ENCODE measurements around the gene DPP10.
"Not testable (repeated sequence)": the region's sequence is repeated elsewhere in the genome, so short reads cannot be mapped to it uniquely, and the experiment has no call there.

DPP10 gene

GRCh38 chr2:115034801-115035200 lies 592.4 kb downstream of the DPP10 start:
- no peak for DNase-seq

DNA sequence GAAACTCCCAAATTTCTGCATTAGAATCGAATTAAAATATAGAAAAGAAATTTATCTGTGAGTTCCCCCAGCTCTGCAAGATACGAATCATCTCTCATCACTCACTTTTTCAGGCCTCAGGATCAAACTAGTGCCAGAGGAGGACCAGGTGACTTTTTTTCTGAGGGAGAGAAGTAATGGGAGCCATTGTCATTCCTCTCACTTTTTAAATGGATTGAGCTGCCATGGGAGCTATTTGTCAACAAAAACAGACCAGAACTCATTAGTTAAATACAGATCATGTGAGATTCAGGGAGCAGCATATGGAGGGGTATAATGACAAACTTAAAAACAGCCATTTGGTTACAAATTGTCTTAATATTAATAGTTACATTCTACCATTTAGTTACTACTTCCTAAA lies 594.4 kb downstream of the DPP10 start:
- no peak for DNase-seq

DNA sequence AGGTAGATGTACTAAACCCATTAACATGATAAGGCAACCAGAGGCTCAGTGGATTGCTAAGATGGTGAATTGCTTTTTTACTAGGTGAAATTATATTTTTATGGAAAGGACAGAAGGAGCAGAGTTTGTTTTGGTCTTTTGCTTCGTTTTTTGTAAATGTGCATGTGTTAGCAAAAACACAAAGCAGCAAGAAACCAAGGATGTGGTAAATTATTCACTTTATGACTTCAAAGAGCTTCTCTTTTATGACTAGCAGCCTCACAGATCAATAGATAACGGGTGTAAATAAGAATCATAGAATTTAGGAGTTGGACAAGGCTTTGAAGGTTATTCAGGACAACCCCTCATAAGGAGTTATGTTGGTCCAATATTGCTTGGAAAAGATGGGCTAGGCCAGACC lies 615.0 kb downstream of the DPP10 start:
- no peak for DNase-seq

DNA sequence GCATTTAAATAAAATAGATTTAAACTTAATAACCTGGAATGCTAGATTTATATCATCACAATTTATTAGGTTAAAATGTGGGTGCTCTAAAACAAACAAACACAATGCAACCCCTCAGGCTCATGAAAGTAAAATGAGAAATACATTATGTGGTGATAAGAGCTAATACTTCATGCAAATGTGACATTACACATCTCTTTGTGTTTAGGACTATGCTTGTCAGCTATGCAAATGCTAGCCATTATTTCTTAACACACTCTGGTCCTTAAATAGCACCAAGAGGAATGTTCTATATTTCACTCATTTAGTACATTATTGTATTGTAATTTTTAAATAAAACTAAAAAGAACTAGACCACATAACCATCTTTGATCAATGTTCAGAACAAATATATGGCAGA lies 627.6 kb downstream of the DPP10 start:
- no peak for DNase-seq

DNA sequence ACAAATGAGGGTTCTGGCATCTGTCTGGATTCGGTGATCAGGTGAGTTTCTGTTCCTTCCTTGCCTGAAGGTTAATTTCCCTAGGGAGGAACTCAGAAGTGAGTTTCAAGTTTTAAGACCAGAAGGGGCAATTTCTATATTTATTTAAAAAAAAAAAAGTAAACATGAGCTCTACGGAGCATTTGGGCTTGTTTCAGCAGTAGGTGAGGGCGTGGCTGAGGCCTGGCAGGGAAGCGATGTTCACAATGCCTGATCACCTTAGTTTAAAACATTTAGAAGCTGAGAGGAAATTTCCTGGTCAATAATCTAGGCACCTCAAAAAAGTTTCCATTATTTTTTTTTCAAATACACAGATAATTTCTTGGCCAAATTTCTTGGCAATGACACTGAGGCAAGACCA lies 629.1 kb downstream of the DPP10 start:
- DNase-seq, result no peak

GRCh38 chr2:115075800-115076199 lies 633.4 kb downstream of the DPP10 start:
- no peak for DNase-seq

DNA sequence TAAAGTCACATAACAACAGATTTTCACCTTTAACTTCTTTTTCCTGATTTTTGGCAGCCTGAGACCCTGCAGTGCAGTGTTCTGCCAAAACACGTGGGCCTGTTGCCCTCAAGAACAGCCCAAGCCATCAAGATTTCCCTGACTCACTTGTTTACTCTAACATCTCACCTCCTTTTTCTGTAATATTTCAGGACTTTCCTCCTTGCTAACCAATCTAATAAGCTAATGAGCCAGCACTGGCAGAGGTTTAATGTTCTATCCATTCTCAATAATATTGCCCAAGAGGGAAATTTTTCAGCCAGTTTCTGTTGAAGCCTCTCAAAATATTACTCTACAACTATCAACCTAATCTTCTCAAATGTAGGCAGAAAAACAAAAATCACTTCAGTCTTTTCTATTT lies 635.2 kb downstream of the DPP10 start:
- no peak for DNase-seq

DNA sequence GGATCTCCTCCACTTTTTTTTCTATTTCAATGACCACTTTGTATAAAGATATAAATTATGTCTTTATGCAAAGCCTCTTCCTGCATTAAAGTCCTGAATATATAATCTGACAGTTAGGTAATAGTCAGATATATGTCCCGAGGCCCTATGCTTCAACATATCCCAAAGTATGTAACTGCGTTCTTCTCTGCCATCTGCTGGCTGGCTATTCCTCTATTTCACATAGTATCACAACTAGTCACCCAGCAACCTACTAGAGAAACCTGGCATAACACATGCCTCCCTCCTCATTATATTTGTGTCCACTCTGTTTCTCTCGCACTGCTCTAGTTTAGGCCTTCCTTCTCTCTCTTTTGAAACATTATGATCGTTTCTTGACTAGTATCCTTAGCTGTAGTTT lies 640.8 kb downstream of the DPP10 start:
- DNase-seq, result no peak

- DNase-seq, result no peak
These were observed 641.3 kb downstream of the DPP10 start for GRCh38 chr2:115083711-115084110.

DNA sequence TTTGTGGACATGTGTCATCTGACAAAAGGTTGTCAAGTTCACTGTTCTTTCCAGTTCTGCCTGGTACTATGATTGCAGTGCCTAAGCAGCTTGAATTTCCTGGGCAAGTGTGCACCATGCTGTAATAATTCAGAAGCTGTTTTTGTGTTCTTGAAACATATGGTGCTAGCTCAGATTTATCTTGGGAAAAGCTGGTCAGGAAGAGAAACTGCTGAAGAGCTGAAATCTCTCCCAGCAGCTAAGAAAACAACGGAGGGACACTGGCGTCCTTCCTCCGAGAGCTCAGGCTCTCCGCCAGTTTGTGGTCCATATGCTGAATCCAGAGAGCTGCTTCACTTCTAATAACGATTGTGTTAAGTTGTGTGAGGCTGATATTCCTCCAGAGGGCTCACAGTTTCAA lies 642.0 kb downstream of the DPP10 start:
- no peak for DNase-seq

DNA sequence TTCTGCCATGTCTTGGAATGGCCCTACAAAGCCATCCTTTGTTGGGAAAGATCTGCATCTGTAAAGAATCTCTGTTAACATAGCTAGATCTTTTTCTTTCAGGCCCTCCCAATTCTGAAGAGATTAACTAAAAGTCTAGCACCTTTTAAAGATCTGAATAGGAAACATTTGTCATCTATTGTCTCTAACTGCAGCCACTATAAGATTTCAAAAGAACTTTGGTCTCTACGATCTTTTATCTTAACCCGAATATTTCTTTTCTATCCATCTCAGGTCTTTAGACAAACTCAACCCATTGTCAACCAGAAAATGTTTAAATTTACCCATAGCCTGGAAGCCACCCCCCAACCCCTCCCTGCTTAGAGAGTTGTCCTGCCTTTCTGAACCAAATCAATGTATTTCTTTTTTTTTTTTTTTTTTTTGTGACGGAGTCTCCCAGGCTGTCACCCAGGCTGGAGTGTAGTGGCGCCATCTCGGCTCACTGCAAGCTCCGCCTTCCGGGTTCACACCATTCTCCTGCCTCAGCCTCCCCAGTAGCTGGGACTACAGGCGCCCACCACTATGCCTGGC lies 643.7 kb downstream of the DPP10 start:
- DNase-seq, result not testable (repeated sequence)

DNA sequence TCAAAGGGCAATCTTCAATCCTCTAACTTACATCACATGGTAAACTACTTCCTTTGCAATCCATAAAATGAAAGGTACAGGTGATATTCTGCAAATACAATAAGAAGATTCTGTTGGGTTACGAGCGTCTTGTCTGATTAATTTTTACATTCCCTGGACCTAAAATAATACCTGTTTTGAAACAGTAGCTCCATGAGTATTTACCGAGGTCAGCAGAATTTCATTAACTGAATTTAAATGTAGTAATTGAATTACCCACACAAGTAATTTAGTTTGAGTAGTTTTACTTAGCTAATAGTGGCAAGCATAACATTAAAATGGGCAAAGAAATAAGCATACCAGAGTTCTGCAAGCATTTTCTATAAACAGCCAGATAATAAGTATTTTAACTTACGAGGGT lies 652.0 kb downstream of the DPP10 start:
- no peak for DNase-seq

- DNase-seq, result no peak
These were observed 663.5 kb downstream of the DPP10 start for GRCh38 chr2:115105966-115106365.

DNA sequence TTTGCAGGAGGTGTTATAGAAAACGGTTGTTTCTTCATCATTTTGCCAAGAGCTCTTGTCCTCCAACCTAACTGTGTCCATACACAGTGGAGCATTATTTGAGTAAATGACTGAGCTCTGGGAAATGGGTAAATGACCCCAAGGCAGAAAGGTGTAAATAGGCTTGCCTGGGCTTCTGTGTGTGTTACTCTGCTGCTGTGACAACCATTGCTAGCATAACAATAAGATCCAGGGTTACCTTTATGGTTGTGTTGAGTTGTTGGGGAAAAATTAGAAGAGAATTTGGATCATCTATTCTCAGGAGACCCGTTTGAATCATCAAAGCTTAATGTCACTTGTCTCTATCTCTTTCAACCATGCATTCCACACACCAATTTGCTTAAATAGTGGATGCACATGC lies 672.7 kb downstream of the DPP10 start:
- no peak for DNase-seq

GRCh38 chr2:115118306-115118705 lies 675.9 kb downstream of the DPP10 start:
- DNase-seq, result no peak

DNA sequence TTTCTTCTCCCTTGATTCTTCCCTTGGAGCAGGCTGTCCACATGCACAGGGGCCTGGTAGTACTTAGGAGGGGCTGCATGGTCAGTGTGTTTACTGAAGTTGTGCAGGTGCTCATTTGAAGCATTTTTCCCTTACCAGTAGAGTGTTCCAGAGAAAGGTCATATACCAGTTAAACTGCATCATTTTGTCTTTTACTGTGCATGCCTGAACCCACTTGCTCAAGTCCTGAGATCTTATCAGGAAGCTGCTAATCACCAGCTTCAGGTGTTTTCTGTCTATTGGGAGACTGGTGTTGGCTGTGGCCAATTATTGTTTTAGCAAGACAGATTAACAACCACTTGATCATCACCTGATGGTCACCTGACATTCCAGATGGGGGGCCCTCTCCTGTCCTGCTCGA lies 676.6 kb downstream of the DPP10 start:
- no peak for DNase-seq

- no peak for DNase-seq
These were observed 680.3 kb downstream of the DPP10 start for GRCh38 chr2:115122701-115123100.

GRCh38 chr2:115124817-115125216 lies 682.4 kb downstream of the DPP10 start:
- no peak for DNase-seq

- DNase-seq, result no peak
These were observed 687.1 kb downstream of the DPP10 start for GRCh38 chr2:115129536-115129935.

DNA sequence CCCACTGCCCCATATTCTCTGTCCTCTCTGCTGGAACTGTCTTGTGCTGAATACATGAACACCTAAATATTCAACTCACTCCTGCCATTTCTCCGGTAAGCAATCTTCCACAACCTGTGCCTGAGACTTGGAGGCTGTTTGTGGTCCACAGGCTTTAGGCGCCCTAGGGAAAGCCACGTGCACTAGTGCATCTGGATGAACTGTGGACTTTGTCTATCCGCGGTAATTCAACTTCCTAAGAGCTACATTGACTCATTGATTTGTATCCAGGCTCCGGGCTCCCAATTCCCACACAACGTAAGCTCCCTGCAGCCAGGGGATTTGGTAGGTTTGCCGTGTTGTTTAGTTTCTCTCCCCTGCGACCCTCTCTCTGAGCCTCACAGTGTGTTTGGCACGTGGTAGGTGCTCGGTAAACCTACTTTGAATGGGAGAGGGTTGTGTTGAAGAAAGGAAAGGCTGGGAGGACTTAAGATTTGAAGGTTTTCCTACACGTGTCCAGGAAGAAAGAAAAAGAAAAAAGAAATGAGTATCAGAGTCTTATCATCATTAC lies 718.2 kb downstream of the DPP10 start:
- DNase-seq, result no peak

DNA sequence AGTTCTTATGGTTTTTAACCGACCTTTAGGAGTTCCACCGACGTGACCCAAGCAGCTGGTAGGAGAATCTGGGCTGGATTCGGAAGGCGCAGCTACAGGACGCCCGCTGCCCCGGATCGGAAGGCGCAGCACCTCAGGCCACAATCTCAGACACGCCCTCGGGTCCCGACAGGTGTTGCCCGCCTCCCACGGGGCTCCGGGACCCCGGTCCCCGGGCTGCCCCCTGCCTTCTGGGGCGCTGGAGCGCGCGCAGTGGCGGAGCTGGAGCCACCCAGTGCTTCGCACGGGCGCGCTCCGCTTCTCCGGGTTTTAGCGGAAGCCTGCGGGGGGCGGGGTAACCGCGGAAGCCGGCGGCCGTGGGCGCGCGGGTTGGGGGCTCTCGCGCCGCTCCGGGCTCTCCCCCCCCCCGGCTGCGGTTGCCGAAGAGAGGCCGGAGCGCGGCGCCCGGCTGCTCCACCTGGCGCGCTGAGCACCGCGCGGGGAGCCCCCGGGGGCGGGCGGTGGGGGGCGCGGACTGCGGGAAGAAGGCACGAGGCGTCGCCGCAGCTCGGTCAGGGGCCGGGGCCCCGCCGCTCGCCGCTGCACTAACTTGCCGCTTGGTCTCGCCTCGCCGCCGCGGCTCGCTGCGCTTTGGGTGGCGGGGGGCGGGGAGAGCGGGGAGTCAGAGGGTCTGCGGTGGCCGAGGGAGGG lies 718.8 kb downstream of the DPP10 start:
- no peak for DNase-seq

DNA sequence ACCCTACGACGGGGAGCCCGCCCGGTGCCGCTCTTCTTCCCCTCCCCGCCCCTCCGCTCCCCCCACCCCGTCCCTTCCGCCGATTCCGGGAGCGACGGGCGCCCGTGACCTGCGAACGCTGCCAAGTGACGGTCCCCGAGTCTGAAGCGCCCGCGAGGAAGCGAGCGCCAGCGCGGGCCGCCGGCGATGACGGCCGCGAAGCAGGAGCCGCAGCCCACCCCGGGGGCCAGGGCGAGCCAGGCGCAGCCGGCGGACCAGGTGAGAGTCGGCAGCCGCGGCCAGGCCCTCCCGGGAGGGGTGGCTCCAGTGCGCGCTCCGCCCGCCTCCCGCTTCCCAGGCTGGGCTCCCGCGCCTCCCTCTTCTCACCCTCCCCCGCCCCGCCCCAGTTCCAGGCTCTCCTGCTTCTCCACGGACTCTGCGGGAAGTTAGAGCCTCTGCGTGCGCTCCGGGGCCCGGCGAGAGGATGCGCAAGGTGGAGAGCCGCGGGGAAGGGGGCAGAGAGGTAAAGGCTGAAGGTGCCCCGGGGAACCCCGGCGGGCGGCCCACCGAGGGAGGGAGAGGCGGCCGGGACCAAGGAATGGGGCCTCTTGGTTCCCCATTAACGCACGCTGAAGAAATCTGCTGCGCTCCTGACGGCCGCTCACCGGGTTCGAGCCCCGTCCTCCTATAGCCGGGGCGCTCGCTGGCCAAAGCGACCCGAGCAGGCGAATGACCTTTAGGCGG lies 719.5 kb downstream of the DPP10 start:
- DNase-seq, result no peak

DNA sequence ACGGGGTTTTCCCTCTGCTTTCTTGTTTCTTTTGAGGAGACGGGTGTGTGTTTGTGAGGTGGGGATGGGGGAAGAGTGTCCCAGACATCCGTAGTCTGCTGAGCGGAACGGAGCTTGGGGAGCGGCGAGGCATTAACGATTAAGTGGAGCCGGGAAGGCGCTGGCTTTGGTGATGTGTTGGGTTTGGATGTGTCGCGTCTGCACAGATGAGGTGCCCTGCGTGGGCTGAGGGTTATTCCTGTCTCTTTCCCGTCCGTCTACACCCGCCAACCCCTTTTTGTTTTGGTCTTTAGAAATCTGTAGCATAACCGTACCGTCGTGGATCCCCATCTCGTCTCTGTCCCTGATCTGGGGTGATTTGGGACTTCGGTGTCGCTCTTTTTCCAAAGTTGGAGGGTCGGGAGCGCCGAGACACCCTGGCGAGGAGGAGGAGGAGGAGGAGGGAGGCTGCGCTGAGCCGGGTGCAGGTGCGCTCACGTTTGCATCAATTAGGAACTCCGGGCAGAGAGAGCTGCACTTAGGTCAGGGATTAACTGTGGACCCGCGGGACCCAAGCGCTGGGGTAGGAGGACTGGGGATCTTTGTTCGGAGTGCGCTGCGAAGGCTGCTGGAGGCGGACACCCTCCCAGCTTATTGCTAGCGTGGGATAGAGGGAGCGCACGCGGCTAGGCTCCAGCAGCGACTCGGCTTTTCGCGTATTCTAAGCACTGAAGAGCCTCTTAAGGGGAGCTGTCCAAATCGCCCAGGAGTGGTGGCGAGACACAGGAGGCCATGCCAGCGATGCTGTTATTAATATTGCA lies 720.3 kb downstream of the DPP10 start:
- DNase-seq, result no peak

All from CD4-positive, alpha-beta T cell treated with Interleukin-21 for 1 hour (primary cell).